Measurements from ENCODE around the gene LIPT1. TPM values are rescaled to one million over a fixed set of nuclear protein-coding genes. Genes with fewer than 3 reads are reported as not detected.
"Not testable (repeated sequence)": the region's sequence is repeated elsewhere in the genome, so short reads cannot be mapped to it uniquely, and the experiment has no call there.

Gene LIPT1
- total RNA-seq, 4 donors from 2014 or later = 4.0 to 6.9 (median 5.0) TPM

DNA sequence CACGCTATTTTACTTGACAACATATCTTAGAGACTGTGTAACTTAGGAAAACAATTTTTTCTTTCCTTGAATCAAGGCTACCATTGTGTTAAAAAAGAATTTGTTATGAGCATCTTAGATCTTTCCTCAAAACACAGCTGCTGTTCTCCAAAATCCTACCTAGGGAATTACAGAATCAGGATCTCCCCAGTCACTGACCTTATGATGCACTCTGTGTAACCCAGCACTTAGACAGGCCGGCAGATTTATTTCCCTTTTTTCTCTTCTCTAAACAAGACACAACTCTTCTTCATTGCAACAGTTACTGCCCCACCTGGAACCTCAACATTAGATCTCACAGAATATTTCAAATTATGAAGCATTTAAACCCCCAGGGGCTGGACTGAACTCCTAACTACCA, 26.8 kb upstream of the LIPT1 start:
- Histone ChIP-seq H3K27me3 (no peaks in the 10 kb centered on the region), H3K27ac (no peak overlapping the region), H3K4me1 (no peaks in the 10 kb centered on the region), H3K9me3 (peaks cover 32% of the 10 kb centered on the region), H3K4me3 (no peak overlapping the region), H3K36me3 (peaks cover 16% of the 10 kb centered on the region)
- no peak for DNase-seq (ENCODE audit: low spot score in 2 of 2)
- TF ChIP-seq, protein P1, sequence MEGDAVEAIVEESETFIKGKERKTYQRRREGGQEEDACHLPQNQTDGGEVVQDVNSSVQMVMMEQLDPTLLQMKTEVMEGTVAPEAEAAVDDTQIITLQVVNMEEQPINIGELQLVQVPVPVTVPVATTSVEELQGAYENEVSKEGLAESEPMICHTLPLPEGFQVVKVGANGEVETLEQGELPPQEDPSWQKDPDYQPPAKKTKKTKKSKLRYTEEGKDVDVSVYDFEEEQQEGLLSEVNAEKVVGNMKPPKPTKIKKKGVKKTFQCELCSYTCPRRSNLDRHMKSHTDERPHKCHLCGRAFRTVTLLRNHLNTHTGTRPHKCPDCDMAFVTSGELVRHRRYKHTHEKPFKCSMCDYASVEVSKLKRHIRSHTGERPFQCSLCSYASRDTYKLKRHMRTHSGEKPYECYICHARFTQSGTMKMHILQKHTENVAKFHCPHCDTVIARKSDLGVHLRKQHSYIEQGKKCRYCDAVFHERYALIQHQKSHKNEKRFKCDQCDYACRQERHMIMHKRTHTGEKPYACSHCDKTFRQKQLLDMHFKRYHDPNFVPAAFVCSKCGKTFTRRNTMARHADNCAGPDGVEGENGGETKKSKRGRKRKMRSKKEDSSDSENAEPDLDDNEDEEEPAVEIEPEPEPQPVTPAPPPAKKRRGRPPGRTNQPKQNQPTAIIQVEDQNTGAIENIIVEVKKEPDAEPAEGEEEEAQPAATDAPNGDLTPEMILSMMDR (IDR thresholded peaks at IDR 0.05) = no peak
- TF ChIP-seq EP300 (IDR thresholded peaks at IDR 0.05) = no peak
- no peak for TF ChIP-seq POLR2A (IDR thresholded peaks at IDR 0.05)
- TF ChIP-seq POLR2AphosphoS5 (IDR thresholded peaks at IDR 0.05) = no peak
- WGBS = 61% methylated on average over 2 of the region's 2 CpGs

- H3K9me3 ChIP-seq = peaks cover 25% of the 10 kb centered on the region
- H3K4me1 ChIP-seq; H3K27ac ChIP-seq; DNase-seq (ENCODE audit: low spot score in 2 of 2); H3K4me3 ChIP-seq; H3K36me3 ChIP-seq; H3K27me3 ChIP-seq: not testable (repeated sequence)
- 93% methylated on average over 2 of the region's 2 CpGs for WGBS
Measured at GRCh38 chr2:99135044-99135556, 19.7 kb upstream of the LIPT1 start.

- TF ChIP-seq EP300 (IDR thresholded peaks at IDR 0.05) = no peak
- no peak for TF ChIP-seq POLR2AphosphoS5 (IDR thresholded peaks at IDR 0.05)
- TF ChIP-seq POLR2A (IDR thresholded peaks at IDR 0.05) = no peak
- TF ChIP-seq, protein P1 (IDR thresholded peaks at IDR 0.05) = no peak
- no peak overlapping the region for H3K4me3 ChIP-seq
- no peak for DNase-seq (ENCODE audit: low spot score in 2 of 2)
- WGBS = 98% methylated on average over 4 of the region's 4 CpGs
- no peaks in the 10 kb centered on the region for H3K27me3 ChIP-seq
- no peaks in the 10 kb centered on the region for H3K9me3 ChIP-seq
- no peak overlapping the region for H3K27ac ChIP-seq
- H3K36me3 ChIP-seq = no peaks in the 10 kb centered on the region
- peaks cover 13% of the 10 kb centered on the region for H3K4me1 ChIP-seq
Measured at GRCh38 chr2:99139003-99139402, 15.8 kb upstream of the LIPT1 start.

GRCh38 chr2:99140056-99140859, 14.5 kb upstream of the LIPT1 start:
- H3K4me3 ChIP-seq = peak overlapping the region; percentile 86
- TF ChIP-seq POLR2AphosphoS5 (IDR thresholded peaks at IDR 0.05) = no peak
- no peak for TF ChIP-seq POLR2A (IDR thresholded peaks at IDR 0.05)
- TF ChIP-seq, protein P1 (IDR thresholded peaks at IDR 0.05) = no peak
- TF ChIP-seq EP300 (IDR thresholded peaks at IDR 0.05) = no peak
- H3K4me1 ChIP-seq = peaks cover 13% of the 10 kb centered on the region
- no peaks in the 10 kb centered on the region for H3K9me3 ChIP-seq
- WGBS = 24% methylated on average over 14 of the region's 17 CpGs
- no peak for DNase-seq (ENCODE audit: low spot score in 2 of 2)
- H3K36me3 ChIP-seq = no peaks in the 10 kb centered on the region
- no peaks in the 10 kb centered on the region for H3K27me3 ChIP-seq
- H3K27ac ChIP-seq = peak overlapping the region; percentile 94

DNA sequence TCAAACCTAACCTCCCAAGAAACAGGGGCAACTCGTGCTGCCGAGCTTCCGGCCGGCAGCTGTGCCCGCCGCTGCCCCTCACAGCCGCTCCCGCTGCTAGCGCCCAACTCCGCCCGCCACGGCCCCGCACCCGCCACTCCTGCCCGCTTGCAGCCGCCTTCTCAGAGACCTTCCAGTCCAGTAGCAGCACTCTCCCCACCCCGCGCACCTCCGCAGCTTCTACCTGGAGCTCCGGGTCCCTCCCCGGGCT, 14.0 kb upstream of the LIPT1 start:
- TF ChIP-seq, protein P1 (IDR thresholded peaks at IDR 0.05) = no peak
- TF ChIP-seq POLR2A (IDR thresholded peaks at IDR 0.05) (no peak), EP300 (IDR thresholded peaks at IDR 0.05) (no peak), POLR2AphosphoS5 (IDR thresholded peaks at IDR 0.05) (no peak)
- peak overlapping the region; percentile 86 for H3K4me3 ChIP-seq
- H3K9me3 ChIP-seq = no peaks in the 10 kb centered on the region
- H3K27ac ChIP-seq = peak overlapping the region; percentile 94
- no peak for DNase-seq (ENCODE audit: low spot score in 2 of 2)
- H3K27me3 ChIP-seq = no peaks in the 10 kb centered on the region
- peaks cover 13% of the 10 kb centered on the region for H3K4me1 ChIP-seq
- H3K36me3 ChIP-seq = no peaks in the 10 kb centered on the region
- WGBS = 2% methylated on average over 13 of the region's 21 CpGs
